SK-N-SH treated with all-trans-retinoic acid at 6 μM for 48 hours (cell line): ENCODE data around the gene TTLL13.

Experiments used
- TOX ChIP-seq: fragments of 250-450 bp; sonication (Bioruptor Pico); IDR thresholded peaks from 2 replicates; pipeline ENCODE4 v1.8.0; 2021; ENCODE audit warnings: mild to moderate bottlenecking, moderate library complexity, borderline replicate concordance
- ZC3H10 ChIP-seq: fragments of 250-450 bp; sonication (Bioruptor Pico); IDR thresholded peaks from 2 replicates; pipeline ENCODE4 v1.5.1; 2021; ENCODE audit warnings: mild to moderate bottlenecking, moderate library complexity
- TF ChIP-seq, protein P1 (sequence below): fragments of 250-450 bp; sonication (Bioruptor Pico); IDR thresholded peaks from 2 replicates; pipeline ENCODE4 v1.8.0; 2021; ENCODE audit warnings: low read depth, mild to moderate bottlenecking, moderate library complexity, borderline replicate concordance
- TF ChIP-seq, protein P2 (sequence below): fragments of 250-450 bp; sonication (Bioruptor Pico); IDR thresholded peaks from 2 replicates; pipeline ENCODE4 v1.5.1; 2021; ENCODE audit warnings: mild to moderate bottlenecking, moderate library complexity

DNA sequence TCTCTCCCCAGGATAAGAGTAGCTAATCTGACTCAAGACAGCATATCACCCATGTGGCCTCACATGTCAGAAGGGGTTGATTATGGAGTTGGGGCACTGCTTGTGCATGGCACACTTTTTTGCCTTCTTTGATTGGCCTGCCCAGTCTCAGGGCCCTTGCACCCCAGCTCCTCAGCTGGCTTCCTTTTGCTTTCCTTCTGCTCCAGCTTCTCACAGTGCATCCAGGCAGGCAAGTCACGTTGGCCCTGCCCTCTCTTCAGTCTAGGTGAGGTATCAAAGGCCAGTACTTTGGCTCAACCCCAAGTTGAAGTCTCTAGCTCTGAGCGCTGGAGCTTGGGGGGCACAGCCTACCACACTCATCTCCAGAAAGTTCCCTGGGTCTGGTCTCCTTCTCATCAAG is 58.3 kb downstream of the TTLL13 start:
- TF ChIP-seq TOX (CRISPR knock-in tag) (no peak), ZC3H10 (CRISPR knock-in tag) (no peak)
- TF ChIP-seq, protein P1, sequence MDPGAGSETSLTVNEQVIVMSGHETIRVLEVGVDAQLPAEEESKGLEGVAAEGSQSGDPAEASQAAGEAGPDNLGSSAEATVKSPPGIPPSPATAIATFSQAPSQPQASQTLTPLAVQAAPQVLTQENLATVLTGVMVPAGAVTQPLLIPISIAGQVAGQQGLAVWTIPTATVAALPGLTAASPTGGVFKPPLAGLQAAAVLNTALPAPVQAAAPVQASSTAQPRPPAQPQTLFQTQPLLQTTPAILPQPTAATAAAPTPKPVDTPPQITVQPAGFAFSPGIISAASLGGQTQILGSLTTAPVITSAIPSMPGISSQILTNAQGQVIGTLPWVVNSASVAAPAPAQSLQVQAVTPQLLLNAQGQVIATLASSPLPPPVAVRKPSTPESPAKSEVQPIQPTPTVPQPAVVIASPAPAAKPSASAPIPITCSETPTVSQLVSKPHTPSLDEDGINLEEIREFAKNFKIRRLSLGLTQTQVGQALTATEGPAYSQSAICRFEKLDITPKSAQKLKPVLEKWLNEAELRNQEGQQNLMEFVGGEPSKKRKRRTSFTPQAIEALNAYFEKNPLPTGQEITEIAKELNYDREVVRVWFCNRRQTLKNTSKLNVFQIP: no peak
- TF ChIP-seq, protein P2, sequence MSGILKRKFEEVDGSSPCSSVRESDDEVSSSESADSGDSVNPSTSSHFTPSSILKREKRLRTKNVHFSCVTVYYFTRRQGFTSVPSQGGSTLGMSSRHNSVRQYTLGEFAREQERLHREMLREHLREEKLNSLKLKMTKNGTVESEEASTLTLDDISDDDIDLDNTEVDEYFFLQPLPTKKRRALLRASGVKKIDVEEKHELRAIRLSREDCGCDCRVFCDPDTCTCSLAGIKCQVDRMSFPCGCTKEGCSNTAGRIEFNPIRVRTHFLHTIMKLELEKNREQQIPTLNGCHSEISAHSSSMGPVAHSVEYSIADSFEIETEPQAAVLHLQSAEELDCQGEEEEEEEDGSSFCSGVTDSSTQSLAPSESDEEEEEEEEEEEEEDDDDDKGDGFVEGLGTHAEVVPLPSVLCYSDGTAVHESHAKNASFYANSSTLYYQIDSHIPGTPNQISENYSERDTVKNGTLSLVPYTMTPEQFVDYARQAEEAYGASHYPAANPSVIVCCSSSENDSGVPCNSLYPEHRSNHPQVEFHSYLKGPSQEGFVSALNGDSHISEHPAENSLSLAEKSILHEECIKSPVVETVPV: no peak
